Germinal center (tissue), 1 donor: ENCODE results near the gene PLPP1.
"Not testable (repeated sequence)": the region's sequence is repeated elsewhere in the genome, so short reads cannot be mapped to it uniquely, and the experiment has no call there.

ENCODE experiments used
- DNase-seq: peaks from one replicate; pipeline ENCODE4 v3.0.0; 2012; ENCODE audit warnings: mixed read lengths, low spot score

The PLPP1 gene

DNA sequence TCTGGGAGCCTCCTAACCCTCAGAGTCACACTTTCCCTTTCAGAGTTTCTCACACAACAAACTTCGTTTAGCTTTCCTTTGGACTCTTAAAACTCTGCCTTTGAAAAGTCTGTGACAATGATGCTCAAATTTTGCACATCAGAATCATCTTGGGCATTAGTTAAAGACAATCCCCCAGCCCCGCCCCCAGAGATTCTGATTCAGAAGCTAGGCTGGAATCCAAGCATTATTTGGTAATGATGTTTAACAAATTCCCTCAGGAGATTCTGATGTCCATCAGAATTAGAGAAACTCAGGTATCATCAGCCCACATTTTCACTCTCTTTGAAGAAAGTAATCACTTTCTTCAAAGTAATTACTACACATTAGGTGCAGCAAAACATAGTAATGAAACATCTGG lies 9.6 kb upstream of the PLPP1 start:
- DNase-seq: no peak

DNA sequence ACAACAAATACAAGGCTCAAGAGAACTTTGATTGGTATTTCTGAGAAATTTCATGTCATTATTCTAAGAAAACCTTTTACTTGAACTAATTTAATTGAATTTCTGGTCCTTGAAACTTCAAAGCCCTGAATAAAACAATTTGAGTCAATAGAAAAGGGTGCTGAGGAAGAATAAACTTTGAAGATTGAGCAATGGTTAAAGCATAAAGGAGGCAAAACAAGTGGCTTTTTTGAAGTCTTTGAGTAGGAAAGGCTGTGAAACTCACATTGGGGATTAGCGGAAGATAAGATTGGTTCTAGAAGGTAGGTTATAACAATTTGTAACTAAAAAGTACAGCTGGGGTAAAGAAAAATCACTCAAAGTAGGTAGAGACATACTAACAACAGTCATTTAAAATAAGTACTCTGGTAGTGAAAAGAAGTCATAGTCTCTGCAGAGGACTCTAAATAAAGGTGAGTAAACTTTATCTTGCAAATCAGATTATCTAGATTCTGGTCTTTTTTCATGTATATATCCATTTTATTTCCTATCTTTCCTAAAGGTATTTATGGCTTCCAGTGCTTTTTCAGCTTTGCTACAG lies 6.4 kb upstream of the PLPP1 start:
- no peak for DNase-seq

DNA sequence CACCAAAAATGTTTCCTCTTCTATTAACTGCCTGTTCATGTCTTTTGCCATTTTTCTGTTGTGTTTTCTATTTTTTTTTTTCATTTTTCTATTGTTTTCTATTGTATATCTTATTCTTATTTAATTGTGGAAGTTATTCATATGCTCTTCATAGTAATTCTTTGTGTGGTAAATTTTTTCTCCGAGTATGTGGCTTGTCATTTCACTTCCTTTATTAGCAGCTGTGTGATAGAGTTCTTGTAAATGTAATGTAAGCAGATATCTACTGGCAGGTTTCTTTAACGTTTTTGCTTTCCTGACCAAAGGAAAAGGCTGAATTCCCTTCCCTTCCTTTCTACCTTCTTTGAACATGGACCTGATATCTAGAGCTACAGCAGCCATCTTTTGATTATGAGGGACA lies 5.8 kb upstream of the PLPP1 start:
- DNase-seq: no peak

DNA sequence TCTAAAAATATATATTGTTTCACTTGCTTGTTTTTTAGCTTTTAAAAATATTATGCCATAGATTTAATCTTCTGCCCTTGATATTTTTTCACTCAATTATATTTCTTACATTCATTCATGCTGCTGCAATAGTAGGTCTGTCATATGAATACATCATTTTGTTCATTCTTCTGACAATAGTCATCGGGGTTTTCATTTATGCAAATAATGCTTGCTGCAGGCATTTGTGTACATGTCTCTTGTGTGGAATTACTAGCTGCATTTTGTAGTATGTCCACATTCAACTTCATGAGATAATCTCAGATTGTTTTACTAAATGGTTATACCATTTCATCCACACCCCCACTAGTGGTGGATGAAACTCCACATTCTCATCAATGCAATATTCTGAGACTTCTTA lies 5.3 kb upstream of the PLPP1 start:
- no peak for DNase-seq

DNA sequence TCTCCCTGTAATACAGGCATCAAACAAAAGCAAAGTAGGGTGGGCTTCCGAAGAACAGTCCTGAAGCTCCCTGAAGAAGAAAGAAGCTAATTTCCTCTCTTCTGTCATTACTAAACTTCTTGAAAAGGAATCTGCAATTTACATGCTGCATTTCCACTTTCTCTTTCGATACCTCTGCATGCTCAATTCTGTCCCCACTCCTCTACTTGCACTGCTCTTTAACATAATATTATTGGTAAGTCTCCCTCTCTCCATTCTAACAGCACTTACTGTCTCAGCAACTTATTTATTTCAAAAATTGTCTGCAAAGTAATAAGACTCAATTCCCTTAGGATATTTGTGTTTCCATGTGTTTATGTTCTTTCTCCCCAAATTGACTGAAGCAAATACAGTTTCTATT lies 3.9 kb upstream of the PLPP1 start:
- peak; percentile 38 for DNase-seq

DNA sequence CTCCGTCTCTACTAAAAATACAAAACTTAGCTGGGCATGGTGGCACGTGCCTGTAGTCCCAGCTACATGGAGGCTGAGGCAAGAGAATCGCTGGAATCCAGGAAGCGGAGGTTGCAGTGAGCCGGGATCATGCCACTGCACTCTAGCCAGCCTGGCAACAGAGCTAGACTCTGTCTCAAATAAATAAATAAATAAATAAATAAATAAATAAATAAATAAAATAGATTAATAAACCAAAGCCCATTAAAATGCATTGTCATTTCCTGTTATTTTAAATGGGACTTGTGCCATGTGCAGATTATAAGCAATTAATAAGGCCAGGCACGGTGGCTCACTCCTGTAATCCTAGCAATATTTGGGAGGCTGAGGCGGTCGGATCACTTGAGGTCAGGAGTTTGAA lies 2.6 kb upstream of the PLPP1 start:
- DNase-seq: not testable (repeated sequence)

DNA sequence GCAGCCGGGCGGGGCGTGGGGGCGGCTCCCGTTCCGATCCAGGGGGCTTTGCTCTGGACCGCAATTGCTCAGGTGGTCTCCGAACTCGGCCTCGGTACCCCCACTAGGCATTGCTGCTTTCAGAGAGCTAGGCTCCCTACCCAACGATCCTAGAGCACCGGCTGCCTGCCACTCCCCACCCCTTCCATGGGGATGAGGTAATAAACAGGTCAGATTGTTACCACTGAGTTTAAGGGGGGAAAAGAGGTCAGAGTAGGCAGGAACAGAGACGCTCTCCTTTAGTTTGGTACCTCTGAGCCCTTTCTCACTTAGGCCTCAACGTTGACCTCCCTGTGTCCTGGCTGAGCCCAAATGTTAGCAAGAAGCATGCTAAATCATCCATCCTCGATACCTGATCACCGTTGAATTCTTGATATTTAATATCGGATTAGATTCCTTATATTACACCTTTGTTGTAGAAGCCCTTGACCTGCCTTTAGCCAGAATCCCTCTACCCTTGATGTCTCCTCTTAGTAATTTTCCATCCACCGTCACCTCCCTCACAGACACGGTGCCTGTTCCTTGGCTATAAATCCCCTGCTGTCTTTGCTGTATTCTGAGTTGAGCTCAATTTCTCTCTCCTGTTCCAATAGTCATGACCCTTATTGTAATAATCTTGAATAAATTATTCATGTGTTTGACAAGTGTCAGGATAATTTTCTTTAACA lies 588 bp upstream of the PLPP1 start:
- no peak for DNase-seq

DNA sequence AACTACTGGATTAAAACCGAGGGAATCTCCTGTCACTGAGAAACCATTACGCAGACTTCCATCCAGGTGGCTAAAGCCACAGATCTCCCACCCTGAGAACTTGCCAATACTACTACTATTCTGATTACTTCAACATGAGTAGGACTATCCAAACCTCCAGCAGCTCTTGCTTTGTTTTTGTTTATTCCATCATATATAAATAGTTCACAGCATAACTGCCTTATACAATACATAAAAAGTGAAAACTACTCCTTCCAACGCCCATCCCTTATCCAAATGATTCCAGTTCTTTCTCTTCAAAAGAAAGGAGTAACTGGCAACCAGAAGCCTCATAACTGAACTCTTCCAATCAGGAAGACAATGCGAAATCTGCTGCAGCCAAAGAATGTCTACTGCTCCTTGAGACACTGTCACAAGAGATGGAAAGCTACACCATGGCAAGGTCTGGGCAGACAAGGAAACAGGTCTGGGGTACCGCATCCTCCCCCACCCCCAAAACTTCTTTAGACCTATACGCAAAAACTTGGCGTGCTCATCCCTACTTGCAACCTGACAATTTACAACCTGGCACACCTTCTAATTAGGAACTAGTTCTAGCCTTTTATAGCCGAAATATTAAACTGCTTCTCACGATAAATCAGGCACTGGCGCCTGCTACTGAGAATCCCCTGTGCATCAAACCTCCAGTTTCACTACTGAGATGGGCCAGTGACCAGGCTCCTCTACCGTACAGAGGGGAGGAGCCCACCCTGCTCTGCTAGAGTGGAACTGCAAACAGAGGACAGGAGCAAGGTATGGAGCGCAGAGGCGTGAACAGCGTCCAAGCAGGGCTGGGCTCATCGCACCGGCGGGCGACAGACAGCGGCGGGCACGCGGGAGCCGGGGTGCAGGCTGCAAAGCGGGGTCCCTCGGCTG lies 986 bp downstream of the PLPP1 start:
- DNase-seq: peak; percentile 70

DNA sequence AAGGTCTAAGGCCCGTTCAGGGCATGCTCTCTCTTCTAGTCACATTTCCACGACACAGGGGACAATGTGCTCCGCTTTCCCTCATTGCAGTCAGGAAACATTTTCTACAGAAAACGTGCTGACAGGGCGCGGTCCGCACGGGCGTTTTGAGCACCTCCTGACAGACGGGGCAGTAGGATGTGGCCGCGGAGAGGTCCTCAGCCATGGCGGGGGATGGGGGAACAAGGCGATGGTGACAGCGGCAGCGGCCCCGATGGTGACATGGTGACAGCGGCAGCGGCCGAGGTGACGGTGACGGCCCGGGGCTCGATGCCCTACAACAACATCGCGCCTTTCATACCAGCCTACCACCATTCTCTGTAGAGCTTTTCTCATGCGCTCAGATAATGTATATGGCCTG lies 4.1 kb downstream of the PLPP1 start:
- DNase-seq: no peak

DNA sequence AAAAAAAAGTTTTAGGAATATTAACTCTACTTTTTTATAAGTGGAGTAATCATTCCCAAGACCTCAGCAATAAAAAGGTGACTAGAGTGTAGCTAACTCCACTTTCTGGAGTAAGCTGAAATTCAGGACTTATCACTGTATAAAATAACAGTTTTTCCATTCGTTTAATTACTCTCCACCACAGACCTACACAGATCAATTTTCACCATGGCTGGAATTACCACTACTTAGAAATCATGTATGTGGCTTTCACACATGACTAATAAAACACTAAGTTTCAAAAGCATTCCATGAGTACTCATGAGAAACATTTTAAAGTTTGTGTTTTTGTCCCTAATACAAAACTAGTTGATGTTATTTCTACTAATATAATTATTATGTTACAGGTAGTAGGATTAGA lies 9.9 kb downstream of the PLPP1 start:
- DNase-seq: no peak

DNA sequence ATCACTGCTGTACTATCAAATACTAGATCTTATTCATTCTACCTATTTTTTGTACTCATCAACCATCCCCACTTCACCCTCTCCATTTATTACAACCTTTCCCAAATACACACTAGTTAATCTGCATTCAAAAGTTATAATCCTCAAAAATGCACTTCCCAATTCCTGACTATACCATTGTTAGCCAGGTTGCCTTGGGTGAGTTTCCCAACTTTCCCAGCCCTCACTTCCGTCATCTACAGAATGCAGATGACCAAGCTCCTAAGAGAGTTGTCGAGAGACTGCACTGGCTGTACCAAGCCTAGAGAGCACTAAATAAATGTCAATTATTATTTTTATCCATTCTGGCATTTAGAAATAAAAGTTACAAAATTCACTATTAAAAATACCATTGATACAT lies 11.5 kb downstream of the PLPP1 start:
- DNase-seq: no peak

DNA sequence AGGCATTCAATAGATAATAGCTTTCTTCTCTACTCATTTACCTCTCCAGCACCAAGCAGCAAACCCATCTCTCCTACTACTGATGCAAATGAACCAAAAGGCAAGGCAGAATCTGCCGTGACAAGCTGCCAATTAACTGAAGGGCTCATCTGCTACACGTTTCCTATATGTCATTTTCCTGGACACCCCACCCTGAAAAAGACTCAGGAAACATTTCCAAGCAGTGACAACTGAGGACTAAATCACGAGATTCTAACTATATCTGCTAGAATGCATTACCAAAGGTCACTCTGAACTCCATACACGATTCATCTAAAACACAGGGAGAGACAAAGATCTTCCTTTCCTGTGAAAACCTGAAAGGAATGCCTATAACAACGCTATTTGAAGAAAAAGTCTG lies 12.9 kb downstream of the PLPP1 start:
- DNase-seq: no peak

DNA sequence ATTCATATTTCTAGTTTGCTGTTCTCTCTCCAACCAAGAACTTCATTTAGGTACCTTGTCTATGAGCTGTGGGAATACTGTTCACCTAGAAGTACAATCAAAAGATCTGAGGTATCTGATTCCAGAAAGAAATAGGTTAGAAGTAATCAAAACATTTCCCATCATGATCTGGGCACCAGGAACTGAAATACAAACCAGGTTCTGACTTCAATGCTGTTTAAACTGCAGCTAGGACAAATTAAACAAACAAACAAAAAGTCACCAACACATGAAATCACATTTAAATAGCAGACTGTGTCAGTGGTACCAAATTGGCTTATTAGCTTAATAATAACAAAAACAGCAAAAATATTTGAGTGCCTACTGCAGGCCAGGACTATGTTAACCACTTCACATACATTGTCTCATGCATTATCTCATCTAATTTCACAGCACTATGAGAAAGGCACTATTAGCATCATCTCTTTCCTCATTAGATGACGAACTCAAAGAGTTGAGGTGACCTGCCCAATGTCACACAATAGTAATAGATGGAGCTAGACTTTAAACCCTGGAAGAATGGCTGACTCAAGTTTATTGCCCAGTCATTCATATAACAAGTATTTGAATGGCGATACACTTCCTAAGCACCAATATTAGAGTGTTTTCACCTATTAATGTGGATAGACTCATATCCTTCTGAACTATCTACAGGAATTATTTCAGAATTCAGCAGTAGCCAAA lies 14.5 kb downstream of the PLPP1 start:
- DNase-seq: no peak

DNA sequence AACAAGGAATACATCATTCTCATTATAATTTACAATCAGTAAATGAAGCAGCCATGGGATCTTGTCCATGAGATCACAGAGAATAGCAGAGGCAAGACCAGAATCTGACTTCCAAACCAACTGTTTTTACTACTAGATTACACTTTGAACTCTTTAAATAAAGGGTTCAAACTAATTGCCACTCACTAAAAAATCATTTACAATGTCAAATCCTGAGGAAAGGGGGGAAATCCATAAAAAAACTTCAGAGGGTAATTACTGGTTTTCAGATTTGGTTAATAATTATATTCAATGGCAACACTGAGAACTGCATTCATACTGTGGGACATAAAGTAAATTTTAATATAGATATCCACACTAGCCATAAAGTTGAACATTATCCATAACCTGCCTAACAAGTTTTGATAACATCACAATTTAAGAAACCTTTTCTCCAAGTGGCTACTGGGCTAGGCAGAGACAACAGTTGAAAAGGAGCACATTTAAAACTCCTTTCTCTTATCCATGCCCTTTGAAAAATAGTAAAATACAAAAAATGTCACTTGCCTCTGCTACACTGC lies 15.9 kb downstream of the PLPP1 start:
- DNase-seq: no peak

DNA sequence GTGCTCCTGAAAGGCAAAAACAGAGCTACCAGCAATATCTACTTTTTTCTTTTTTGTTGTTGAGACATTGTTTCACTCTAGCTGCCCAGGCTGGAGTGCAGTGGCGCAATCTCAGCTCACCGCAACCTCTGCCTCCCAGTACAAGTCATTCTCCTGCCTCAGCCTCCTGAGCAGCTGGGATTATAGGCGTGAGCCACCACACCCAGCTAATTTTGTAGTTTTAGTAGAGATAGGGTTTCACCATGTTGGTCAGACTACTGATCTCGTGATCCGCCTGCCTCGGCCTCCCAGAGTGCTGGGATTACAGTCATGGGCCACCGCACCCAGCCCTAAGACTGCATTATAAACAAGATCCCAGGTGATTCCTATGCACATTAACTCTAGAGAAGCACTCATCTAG lies 17.0 kb downstream of the PLPP1 start:
- DNase-seq: no peak

DNA sequence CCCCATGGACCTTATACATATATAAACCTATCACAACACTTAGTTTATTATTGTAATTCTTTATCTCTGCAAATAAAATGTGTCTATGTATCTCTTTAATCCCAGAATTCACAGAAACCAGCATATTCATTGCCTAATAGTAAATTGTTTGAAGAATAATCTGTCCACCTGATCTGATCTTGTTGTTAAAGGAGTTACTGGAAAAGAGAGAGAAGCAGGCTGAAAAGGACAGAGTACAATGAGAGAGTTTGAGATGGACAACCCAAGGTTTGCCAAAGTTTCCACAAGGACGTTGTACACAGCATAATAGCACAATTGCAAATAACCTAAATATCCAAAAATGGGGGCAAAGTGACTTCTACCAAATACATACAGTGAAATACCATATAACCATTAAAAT lies 23.8 kb downstream of the PLPP1 start:
- DNase-seq: no peak

DNA sequence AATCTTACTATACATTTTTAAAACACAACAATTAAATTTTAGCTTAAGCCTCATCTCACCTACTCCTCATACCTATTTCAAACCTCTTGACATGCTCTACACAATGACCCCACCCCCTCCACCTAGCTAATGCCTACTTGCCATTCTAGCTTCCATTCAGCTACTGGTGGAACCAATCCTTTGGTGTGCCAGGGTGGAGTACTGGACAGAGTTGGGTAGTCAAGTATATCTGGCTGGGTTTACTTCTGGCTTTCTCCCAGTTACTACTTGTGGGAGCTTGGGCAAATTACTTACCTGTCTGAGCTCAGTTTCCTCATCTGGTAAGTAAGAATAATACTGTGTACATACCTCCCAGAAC lies 24.3 kb downstream of the PLPP1 start:
- DNase-seq: no peak

DNA sequence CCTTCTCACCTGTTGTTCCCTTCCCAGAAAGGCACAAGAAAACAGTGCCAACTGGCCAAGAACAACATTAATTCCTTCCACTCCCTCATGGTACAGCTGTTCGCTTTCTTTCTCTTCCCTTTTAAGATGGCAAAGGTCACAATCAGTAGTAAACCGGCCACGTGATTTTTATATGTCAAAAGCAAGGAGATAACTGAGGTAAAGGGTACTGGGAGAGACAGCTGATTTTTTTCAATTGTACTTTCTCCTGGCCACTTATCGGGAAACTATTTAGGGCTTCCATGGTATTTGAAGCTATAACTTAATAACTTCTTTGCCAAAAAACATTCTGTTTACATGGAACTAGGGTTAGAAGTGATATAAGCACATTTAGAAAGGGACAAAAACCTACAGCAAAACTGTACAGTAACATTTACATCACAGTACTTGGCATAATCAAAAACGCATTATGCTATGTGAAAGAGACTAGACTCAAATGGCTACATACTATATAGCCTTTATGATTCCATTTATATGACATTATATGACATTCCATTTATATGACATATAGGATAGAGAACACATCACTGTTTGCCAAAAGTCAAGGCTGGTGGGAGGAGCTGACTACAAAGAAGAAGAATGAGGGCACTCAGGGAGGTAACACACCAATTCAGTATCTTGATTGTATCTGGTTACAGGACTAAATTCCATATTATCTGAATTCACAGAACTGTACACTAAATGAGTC lies 24.8 kb downstream of the PLPP1 start:
- DNase-seq: no peak

DNA sequence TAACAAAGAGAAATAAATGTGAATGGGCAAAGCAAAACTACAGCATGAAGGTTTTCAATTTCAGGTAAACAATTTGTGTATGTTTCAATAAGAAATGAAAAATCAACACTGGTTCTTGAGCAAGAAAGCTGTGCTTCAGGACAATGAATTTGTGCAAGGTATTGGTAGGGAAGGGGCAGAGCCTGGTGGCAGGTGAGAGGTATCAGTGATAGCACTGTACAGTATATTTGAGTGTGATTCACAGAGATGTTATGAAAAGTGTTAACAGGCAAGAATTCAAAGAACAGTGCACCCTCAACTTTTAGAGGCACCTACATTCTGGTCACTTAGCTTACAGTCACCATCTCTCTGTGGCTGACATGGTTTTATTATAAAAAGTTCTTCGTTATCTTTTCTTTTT lies 25.7 kb downstream of the PLPP1 start:
- no peak for DNase-seq

DNA sequence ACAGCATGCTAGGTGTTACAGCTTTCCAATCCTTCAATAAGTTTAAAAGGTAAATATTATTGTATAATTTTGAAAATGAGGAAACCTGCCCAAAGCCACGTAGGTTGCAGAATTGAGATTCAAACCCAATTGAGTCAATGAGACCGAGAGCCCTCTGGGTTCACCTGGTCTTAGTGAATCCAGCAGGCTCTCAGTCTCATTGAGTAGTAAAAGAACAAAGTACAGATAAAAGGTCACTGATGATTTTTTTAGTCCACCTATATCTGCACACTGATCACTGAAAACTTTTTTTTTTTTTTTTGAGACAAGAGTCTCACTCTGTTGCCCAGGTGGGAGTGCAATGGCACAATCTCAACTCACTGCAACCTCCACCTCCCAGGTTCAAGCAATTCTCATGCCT lies 27.2 kb downstream of the PLPP1 start:
- no peak for DNase-seq

DNA sequence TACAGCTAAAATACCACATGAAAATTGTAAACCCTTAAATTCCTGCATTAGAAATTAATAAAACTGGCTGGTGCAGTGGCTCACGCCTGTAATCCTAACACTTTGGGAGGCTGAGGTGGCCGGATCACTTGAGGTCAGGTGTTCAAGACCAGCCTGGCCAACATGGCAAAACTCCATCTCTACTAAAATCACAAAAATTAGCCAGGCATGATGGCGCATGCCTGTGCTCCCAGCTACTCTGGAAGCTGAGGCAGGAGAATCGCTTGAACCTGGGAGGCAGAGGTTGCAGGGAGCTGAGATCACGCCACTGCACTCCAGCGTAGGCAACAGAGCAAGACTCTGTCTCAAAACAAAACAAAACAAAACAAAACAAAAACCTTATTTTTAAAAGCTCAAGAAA lies 29.1 kb downstream of the PLPP1 start:
- DNase-seq: not testable (repeated sequence)

DNA sequence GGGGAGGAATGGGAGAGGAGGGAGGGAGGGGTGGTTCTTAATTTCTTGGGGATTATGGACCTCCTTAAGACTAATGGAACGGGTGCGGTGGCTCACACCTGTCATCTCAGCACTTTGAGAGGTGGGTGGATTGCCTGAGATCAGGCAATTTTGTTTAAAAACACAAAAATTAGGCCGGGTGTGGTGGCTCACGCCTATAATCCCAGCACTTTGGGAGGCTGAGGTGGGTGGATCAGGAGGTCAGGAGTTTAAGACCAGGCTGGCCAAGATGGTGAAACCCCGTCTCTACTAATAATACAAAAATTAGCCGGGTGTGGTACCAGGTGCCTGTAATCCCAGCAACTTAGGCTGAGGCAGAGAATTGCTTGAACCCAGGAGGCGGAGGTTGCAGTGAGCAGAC lies 30.8 kb downstream of the PLPP1 start:
- not testable (repeated sequence) for DNase-seq
